ENCODE measurements around the gene BTBD8.

The BTBD8 gene

DNA sequence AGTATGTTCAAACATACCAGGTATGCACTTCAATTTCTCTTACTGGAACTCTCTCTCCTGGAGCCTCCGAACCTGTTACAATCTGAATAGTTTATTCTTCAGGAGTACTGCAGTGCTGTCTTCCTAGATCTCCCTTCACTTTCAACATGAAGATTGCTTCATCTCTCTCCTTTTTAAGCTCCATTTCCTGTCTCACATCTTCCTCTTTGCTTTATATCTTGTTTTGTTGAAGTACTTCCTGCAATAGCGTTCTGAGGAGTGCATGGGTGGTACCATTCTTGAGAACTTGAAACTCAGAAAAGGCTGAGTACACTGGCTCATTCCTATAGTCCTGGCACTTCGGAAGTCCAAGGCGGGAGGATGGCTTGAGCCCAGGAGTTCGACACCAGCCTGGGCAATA lies 121.8 kb downstream of the BTBD8 start:
- H2BK120ac ChIP-seq (ENCODE audit: low read depth, low read length), result no peak overlapping the region
- no peak overlapping the region for H2BK5ac ChIP-seq (ENCODE audit: low read depth, low read length, poor library complexity, severe bottlenecking)
- H4K8ac ChIP-seq (ENCODE audit: low read length), result no peak overlapping the region
- H3K79me1 ChIP-seq (replicated peaks; ENCODE audit: low read length, poor library complexity, severe bottlenecking), result no peaks in the 10 kb centered on the region
- H3K23ac ChIP-seq (ENCODE audit: low read length in 2 of 2), result no peak overlapping the region
- no peak overlapping the region for H4K91ac ChIP-seq (ENCODE audit: low read length)
- H3K4me3 ChIP-seq (ENCODE audit: insufficient read depth in 1 of 2, low read depth in 1 of 2, low read length in 2 of 2), result no peak overlapping the region
- H3K4me2 ChIP-seq (ENCODE audit: low read length, poor library complexity, severe bottlenecking), result no peak overlapping the region
- WGBS, result 83% methylated on average over 3 of the region's 5 CpGs
- H3K9ac ChIP-seq (ENCODE audit: low read length), result no peak overlapping the region
- H3K9me3 ChIP-seq (ENCODE audit: control insufficient read depth, low read length), result peaks cover 12% of the 10 kb centered on the region
- no peak overlapping the region for H3K14ac ChIP-seq (ENCODE audit: low read length in 2 of 2)
- H2AK5ac ChIP-seq (ENCODE audit: low read length, severe bottlenecking), result no peak overlapping the region
- no peaks in the 10 kb centered on the region for H3K27me3 ChIP-seq (ENCODE audit: control insufficient read depth in 1 of 2, insufficient read depth in 1 of 2, low read length in 2 of 2)
- H3K36me3 ChIP-seq (ENCODE audit: control insufficient read depth in 1 of 2, insufficient read depth in 2 of 2, low read depth in 1 of 2, low read length in 2 of 2), result no peaks in the 10 kb centered on the region
- no peak overlapping the region for H2BK12ac ChIP-seq (ENCODE audit: low read length in 2 of 2)
- H3K4me1 ChIP-seq (ENCODE audit: control insufficient read depth, insufficient read depth, low read depth, low read length), result no peaks in the 10 kb centered on the region
- no peak overlapping the region for H2BK15ac ChIP-seq (ENCODE audit: low read depth, poor library complexity, severe bottlenecking)
- no peak overlapping the region for H3K4ac ChIP-seq (ENCODE audit: low read depth in 1 of 2, low read length in 2 of 2)
- no peak overlapping the region for H3K18ac ChIP-seq (ENCODE audit: low read depth in 1 of 2, low read length in 2 of 2)
- no peak overlapping the region for H2AFZ ChIP-seq (ENCODE audit: low read depth, low read length)
- DNase-seq, result no peak
- no peak overlapping the region for H3K27ac ChIP-seq (ENCODE audit: low read length, poor library complexity, severe bottlenecking)

- Histone ChIP-seq H4K8ac (ENCODE audit: low read length) (no peak overlapping the region), H2BK12ac (ENCODE audit: low read length in 2 of 2) (no peak overlapping the region), H3K4me3 (ENCODE audit: insufficient read depth in 1 of 2, low read depth in 1 of 2, low read length in 2 of 2) (no peak overlapping the region), H2AFZ (ENCODE audit: low read depth, low read length) (no peak overlapping the region), H2BK120ac (ENCODE audit: low read depth, low read length) (no peak overlapping the region), H2BK5ac (ENCODE audit: low read depth, low read length, poor library complexity, severe bottlenecking) (no peak overlapping the region), H3K9me3 (ENCODE audit: control insufficient read depth, low read length) (peaks cover 12% of the 10 kb centered on the region), H3K9ac (ENCODE audit: low read length) (no peak overlapping the region), H3K18ac (ENCODE audit: low read depth in 1 of 2, low read length in 2 of 2) (no peak overlapping the region), H2AK5ac (ENCODE audit: low read length, severe bottlenecking) (no peak overlapping the region), H2BK15ac (ENCODE audit: low read depth, poor library complexity, severe bottlenecking) (no peak overlapping the region), H3K36me3 (ENCODE audit: control insufficient read depth in 1 of 2, insufficient read depth in 2 of 2, low read depth in 1 of 2, low read length in 2 of 2) (no peaks in the 10 kb centered on the region), H4K91ac (ENCODE audit: low read length) (no peak overlapping the region), H3K4ac (ENCODE audit: low read depth in 1 of 2, low read length in 2 of 2) (no peak overlapping the region), H3K4me2 (ENCODE audit: low read length, poor library complexity, severe bottlenecking) (no peak overlapping the region), H3K27me3 (ENCODE audit: control insufficient read depth in 1 of 2, insufficient read depth in 1 of 2, low read length in 2 of 2) (no peaks in the 10 kb centered on the region), H3K27ac (ENCODE audit: low read length, poor library complexity, severe bottlenecking) (no peak overlapping the region), H3K4me1 (ENCODE audit: control insufficient read depth, insufficient read depth, low read depth, low read length) (no peaks in the 10 kb centered on the region), H3K79me1 (replicated peaks; ENCODE audit: low read length, poor library complexity, severe bottlenecking) (no peaks in the 10 kb centered on the region), H3K14ac (ENCODE audit: low read length in 2 of 2) (no peak overlapping the region), H3K23ac (ENCODE audit: low read length in 2 of 2) (no peak overlapping the region)
- no peak for DNase-seq
These were observed 123.0 kb downstream of the BTBD8 start for GRCh38 chr1:92203105-92203504.

DNA sequence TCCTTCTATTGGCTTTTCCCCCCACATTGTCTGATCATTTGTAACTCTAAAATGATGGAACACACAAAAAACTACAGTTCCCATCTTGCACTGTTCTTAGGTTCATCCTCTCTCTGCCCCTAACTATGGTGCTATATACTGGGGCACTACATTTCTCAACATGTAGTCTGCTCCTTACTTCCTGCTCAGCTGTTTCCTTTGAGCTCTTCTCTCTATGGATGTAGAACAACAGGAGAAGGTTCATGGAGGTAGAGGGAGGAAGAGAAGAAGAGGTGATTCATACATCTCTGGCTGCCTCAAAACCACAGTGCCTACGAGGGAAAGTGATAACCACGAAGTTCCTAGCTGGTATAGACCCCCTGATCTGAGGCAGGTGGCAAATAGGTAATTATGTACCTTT lies 130.6 kb downstream of the BTBD8 start:
- H2BK12ac ChIP-seq (ENCODE audit: low read length in 2 of 2), result no peak overlapping the region
- H3K27me3 ChIP-seq (ENCODE audit: control insufficient read depth in 1 of 2, insufficient read depth in 1 of 2, low read length in 2 of 2), result no peaks in the 10 kb centered on the region
- no peak overlapping the region for H4K91ac ChIP-seq (ENCODE audit: low read length)
- no peak overlapping the region for H2BK120ac ChIP-seq (ENCODE audit: low read depth, low read length)
- WGBS, result 62% methylated on average over 2 of the region's 2 CpGs
- peaks cover 12% of the 10 kb centered on the region for H3K9me3 ChIP-seq (ENCODE audit: control insufficient read depth, low read length)
- H3K36me3 ChIP-seq (ENCODE audit: control insufficient read depth in 1 of 2, insufficient read depth in 2 of 2, low read depth in 1 of 2, low read length in 2 of 2), result no peaks in the 10 kb centered on the region
- no peak overlapping the region for H2AFZ ChIP-seq (ENCODE audit: low read depth, low read length)
- H4K8ac ChIP-seq (ENCODE audit: low read length), result no peak overlapping the region
- H2BK5ac ChIP-seq (ENCODE audit: low read depth, low read length, poor library complexity, severe bottlenecking), result no peak overlapping the region
- no peak overlapping the region for H3K18ac ChIP-seq (ENCODE audit: low read depth in 1 of 2, low read length in 2 of 2)
- H3K79me1 ChIP-seq (replicated peaks; ENCODE audit: low read length, poor library complexity, severe bottlenecking), result no peaks in the 10 kb centered on the region
- H3K27ac ChIP-seq (ENCODE audit: low read length, poor library complexity, severe bottlenecking), result peak overlapping the region; percentile 41
- no peak overlapping the region for H3K4me2 ChIP-seq (ENCODE audit: low read length, poor library complexity, severe bottlenecking)
- H3K14ac ChIP-seq (ENCODE audit: low read length in 2 of 2), result no peak overlapping the region
- no peaks in the 10 kb centered on the region for H3K4me1 ChIP-seq (ENCODE audit: control insufficient read depth, insufficient read depth, low read depth, low read length)
- no peak overlapping the region for H3K23ac ChIP-seq (ENCODE audit: low read length in 2 of 2)
- no peak overlapping the region for H2BK15ac ChIP-seq (ENCODE audit: low read depth, poor library complexity, severe bottlenecking)
- DNase-seq, result no peak
- H3K9ac ChIP-seq (ENCODE audit: low read length), result no peak overlapping the region
- H3K4ac ChIP-seq (ENCODE audit: low read depth in 1 of 2, low read length in 2 of 2), result no peak overlapping the region
- H3K4me3 ChIP-seq (ENCODE audit: insufficient read depth in 1 of 2, low read depth in 1 of 2, low read length in 2 of 2), result no peak overlapping the region
- H2AK5ac ChIP-seq (ENCODE audit: low read length, severe bottlenecking), result no peak overlapping the region

DNA sequence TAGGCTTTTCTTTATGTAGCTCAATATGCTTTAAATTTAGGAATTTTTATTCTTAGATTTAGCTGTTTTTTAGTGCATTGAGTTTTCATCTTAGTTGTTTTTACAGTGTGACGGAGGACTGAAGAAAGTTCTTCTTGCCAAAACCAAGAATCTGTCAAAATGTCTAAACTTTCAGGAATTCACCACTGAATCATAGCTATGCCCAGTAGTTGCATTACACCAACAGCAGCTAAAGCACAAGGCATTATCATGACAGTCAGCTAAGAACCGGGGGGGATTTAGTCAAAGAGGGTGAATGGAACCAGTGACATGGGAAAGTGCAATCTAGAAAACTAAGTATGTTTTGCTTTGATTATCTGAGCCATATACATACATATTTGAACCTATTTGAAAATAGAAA lies 131.0 kb downstream of the BTBD8 start:
- H3K79me1 ChIP-seq (replicated peaks; ENCODE audit: low read length, poor library complexity, severe bottlenecking), result no peaks in the 10 kb centered on the region
- no peak overlapping the region for H3K4ac ChIP-seq (ENCODE audit: low read depth in 1 of 2, low read length in 2 of 2)
- no peak overlapping the region for H3K9ac ChIP-seq (ENCODE audit: low read length)
- H3K9me3 ChIP-seq (ENCODE audit: control insufficient read depth, low read length), result peaks cover 9% of the 10 kb centered on the region
- H3K36me3 ChIP-seq (ENCODE audit: control insufficient read depth in 1 of 2, insufficient read depth in 2 of 2, low read depth in 1 of 2, low read length in 2 of 2), result no peaks in the 10 kb centered on the region
- no peak overlapping the region for H2BK5ac ChIP-seq (ENCODE audit: low read depth, low read length, poor library complexity, severe bottlenecking)
- no peak overlapping the region for H3K14ac ChIP-seq (ENCODE audit: low read length in 2 of 2)
- no peak overlapping the region for H3K4me2 ChIP-seq (ENCODE audit: low read length, poor library complexity, severe bottlenecking)
- H2BK12ac ChIP-seq (ENCODE audit: low read length in 2 of 2), result no peak overlapping the region
- no peak overlapping the region for H2AFZ ChIP-seq (ENCODE audit: low read depth, low read length)
- H3K18ac ChIP-seq (ENCODE audit: low read depth in 1 of 2, low read length in 2 of 2), result no peak overlapping the region
- no peak overlapping the region for H2AK5ac ChIP-seq (ENCODE audit: low read length, severe bottlenecking)
- no peak overlapping the region for H3K23ac ChIP-seq (ENCODE audit: low read length in 2 of 2)
- no peak overlapping the region for H2BK120ac ChIP-seq (ENCODE audit: low read depth, low read length)
- H3K4me3 ChIP-seq (ENCODE audit: insufficient read depth in 1 of 2, low read depth in 1 of 2, low read length in 2 of 2), result no peak overlapping the region
- no peak overlapping the region for H4K91ac ChIP-seq (ENCODE audit: low read length)
- H2BK15ac ChIP-seq (ENCODE audit: low read depth, poor library complexity, severe bottlenecking), result no peak overlapping the region
- H3K27ac ChIP-seq (ENCODE audit: low read length, poor library complexity, severe bottlenecking), result no peak overlapping the region
- no peak for DNase-seq
- 91% methylated on average over 1 of the region's 2 CpGs for WGBS
- H3K27me3 ChIP-seq (ENCODE audit: control insufficient read depth in 1 of 2, insufficient read depth in 1 of 2, low read length in 2 of 2), result no peaks in the 10 kb centered on the region
- H3K4me1 ChIP-seq (ENCODE audit: control insufficient read depth, insufficient read depth, low read depth, low read length), result no peaks in the 10 kb centered on the region
- no peak overlapping the region for H4K8ac ChIP-seq (ENCODE audit: low read length)

All from mesenchymal stem cell (in vitro differentiated cells and primary cell).